HUES6 (cell line): ENCODE data around the gene PDE4D.

Experiments
- H3K27ac ChIP-seq: 2 replicates; pipeline ENCODE4 v1.7.0; 2013; ENCODE audit warnings: low read depth, mild to moderate bottlenecking, low read length, inconsistent platforms
- H3K27me3 ChIP-seq: 2 replicates; pipeline ENCODE4 v1.6.1; 2013; ENCODE audit warnings: low read length; ENCODE audit not compliant: control insufficient read depth, insufficient read depth
- H3K36me3 ChIP-seq: 2 replicates; pipeline ENCODE4 v1.6.1; 2013; ENCODE audit warnings: low read length; ENCODE audit not compliant: control insufficient read depth, insufficient read depth
- H3K4me1 ChIP-seq: 2 replicates; pipeline ENCODE4 v1.6.1; 2013; ENCODE audit warnings: low read length; ENCODE audit not compliant: control insufficient read depth, insufficient read depth
- H3K4me3 ChIP-seq: 2 replicates; pipeline ENCODE4 v1.5.1; 2013; ENCODE audit warnings: low read depth, low read length
- H3K9ac ChIP-seq: one replicate; pipeline ENCODE4 v1.6.1; 2013; ENCODE audit warnings: mild to moderate bottlenecking, low read length
- H3K9me3 ChIP-seq: 2 replicates; pipeline ENCODE4 v1.6.1; 2013; ENCODE audit warnings: low read depth, low read length; ENCODE audit not compliant: control insufficient read depth, insufficient read depth

The PDE4D gene

DNA sequence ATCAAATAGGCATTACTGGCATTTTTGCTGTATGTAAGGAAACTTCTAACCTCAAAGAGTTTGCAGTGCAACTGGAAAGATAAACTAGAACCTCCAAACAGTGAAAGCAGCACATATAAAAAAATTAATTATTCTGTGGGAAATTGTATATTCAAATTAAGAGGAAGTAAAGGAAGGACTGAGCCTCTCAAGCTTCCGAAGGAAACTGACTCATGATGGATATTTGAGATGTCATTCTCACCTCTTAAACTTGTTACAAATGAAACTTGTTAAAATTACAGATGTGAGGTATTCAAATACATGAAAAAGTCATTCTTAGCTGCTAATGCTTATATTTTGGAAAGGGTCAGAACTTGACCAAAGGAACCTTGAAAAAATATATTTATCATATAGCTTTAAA, 538.7 kb downstream of the PDE4D start:
- no peak overlapping the region for H3K9ac ChIP-seq
- no peak overlapping the region for H3K27ac ChIP-seq
- no peaks in the 10 kb centered on the region for H3K36me3 ChIP-seq
- no peaks in the 10 kb centered on the region for H3K9me3 ChIP-seq
- no peak overlapping the region for H3K4me3 ChIP-seq
- peaks cover 32% of the 10 kb centered on the region for H3K4me1 ChIP-seq
- no peaks in the 10 kb centered on the region for H3K27me3 ChIP-seq

DNA sequence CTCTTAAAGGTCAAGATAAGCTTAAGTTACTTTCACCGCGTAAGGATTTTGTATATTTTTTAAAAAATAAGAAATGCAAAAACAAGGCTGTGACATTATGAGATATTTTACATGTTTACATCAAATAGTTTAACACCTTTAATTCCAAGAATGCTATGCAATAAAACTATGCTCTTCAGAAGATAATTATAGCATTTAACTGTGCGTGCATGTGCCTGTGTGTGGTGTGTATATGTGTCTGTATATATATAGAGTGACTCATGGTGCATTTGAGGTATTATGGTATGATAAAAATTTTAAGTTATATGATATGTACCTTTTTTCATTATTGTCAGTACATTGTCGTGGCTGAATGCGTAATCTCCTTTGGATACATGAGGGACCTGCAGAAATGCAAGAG, 539.3 kb downstream of the PDE4D start:
- H3K9ac ChIP-seq: no peak overlapping the region
- no peak overlapping the region for H3K27ac ChIP-seq
- H3K4me1 ChIP-seq: peaks cover 30% of the 10 kb centered on the region
- no peaks in the 10 kb centered on the region for H3K9me3 ChIP-seq
- no peaks in the 10 kb centered on the region for H3K36me3 ChIP-seq
- H3K27me3 ChIP-seq: no peaks in the 10 kb centered on the region
- no peak overlapping the region for H3K4me3 ChIP-seq

DNA sequence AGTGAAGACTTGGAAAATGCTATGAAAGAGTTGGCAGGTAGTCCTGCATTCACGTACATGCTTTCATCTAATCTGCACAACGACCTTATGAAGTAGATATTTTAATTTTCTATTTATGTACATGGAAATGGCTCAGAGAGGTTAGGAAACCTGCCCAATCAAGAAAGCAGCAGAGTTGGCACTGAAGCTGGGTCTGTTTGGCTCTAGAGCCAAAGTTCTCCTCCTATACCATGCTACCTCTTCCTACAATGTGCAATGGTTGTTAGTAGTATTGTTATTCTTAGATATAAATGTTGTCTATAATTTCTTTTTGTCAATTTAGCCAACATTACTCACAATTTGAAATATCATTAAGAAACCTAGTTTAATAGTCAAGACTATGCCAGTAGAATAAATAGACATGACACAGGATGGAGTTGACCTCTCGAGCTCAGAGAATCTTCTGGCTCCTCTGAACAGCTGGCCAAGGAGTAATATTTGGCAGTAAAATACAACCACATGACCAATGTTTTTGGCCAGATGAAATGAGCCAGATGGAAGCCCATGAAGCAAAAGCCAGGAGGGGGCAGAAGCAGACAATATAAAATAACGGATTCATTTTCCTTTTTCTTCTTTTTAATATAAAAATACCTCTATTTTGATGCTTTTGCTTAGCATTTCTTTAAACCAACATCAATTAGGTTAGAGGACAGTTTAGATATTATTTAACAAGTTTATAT, 542.3 kb downstream of the PDE4D start:
- H3K9ac ChIP-seq: no peak overlapping the region
- no peaks in the 10 kb centered on the region for H3K9me3 ChIP-seq
- no peak overlapping the region for H3K27ac ChIP-seq
- no peak overlapping the region for H3K4me3 ChIP-seq
- peaks cover under 1% of the 10 kb centered on the region; the same call in 1 of the 2 replicates for H3K4me1 ChIP-seq
- H3K27me3 ChIP-seq: no peaks in the 10 kb centered on the region
- H3K36me3 ChIP-seq: no peaks in the 10 kb centered on the region

DNA sequence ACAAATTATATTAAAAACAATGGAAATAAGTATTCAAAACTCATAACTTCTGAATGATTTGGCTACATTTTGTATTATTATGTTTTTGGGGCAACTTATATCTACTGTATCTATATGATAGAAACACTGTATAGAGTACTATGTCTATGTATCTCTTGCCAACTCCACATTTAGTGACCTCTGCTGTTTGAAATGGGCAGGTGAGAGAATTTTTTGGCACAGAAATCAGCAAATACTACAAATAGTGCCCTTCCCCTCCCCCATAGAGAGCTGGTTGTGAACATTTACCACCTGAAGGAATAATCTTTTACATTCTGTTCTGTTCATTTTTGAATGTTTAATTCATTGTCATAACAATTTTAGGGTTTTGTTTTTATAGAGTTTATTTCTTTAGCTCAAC, 545.3 kb downstream of the PDE4D start:
- Histone ChIP-seq H3K36me3 (no peaks in the 10 kb centered on the region), H3K9ac (no peak overlapping the region), H3K9me3 (no peaks in the 10 kb centered on the region), H3K27me3 (no peaks in the 10 kb centered on the region), H3K4me1 (no peaks in the 10 kb centered on the region; the same call in 1 of the 2 replicates), H3K4me3 (no peak overlapping the region), H3K27ac (no peak overlapping the region)

DNA sequence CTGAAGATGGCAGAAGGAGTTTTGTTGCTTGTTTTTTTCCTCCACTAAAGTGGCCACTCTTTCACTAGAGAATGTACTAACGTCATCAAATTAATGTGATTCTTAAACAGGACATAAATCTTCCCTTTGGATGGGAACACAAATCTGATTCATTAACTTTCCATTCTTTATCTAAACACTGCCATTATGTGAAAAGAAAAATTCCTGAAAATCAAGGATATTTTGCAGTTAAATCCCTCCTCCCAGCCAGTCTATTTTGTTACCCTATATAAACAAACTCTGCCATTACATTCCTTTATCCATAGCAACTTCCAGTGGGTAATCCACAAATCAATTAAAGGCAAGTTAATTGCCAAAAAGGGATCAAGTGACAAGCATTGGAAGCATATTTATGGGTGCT, 546.5 kb downstream of the PDE4D start:
- Histone ChIP-seq H3K9ac (no peak overlapping the region), H3K4me1 (no peaks in the 10 kb centered on the region; the same call in 1 of the 2 replicates)

DNA sequence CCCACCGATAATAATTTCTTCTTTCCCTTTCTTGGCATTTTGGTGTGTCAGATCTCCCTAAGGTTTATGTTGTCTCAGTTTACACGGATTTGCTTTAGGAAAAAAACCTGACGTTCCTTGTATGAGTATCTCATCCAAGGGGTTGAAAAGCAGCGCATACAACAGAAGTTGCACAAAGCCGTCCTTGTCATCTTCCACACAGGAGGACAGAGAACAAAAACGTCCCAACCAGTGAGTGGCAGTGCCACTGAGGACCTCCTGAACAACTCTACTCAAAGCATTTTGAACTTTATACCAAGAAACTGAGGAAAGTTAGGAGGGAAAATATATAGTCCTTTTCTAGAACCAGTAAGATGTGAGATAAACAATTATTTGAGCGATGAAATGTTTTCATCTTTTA, 547.0 kb downstream of the PDE4D start:
- H3K4me1 ChIP-seq: no peaks in the 10 kb centered on the region
- H3K27ac ChIP-seq: no peak overlapping the region
- H3K4me3 ChIP-seq: no peak overlapping the region
- H3K36me3 ChIP-seq: no peaks in the 10 kb centered on the region
- H3K27me3 ChIP-seq: no peaks in the 10 kb centered on the region
- H3K9ac ChIP-seq: no peak overlapping the region
- H3K9me3 ChIP-seq: no peaks in the 10 kb centered on the region

More for the DNA sequence above, 546.5 kb downstream of the PDE4D start:
- H3K36me3 ChIP-seq: no peaks in the 10 kb centered on the region
- H3K4me3 ChIP-seq: no peak overlapping the region
- H3K27me3 ChIP-seq: no peaks in the 10 kb centered on the region
- H3K27ac ChIP-seq: no peak overlapping the region
- no peaks in the 10 kb centered on the region for H3K9me3 ChIP-seq

DNA sequence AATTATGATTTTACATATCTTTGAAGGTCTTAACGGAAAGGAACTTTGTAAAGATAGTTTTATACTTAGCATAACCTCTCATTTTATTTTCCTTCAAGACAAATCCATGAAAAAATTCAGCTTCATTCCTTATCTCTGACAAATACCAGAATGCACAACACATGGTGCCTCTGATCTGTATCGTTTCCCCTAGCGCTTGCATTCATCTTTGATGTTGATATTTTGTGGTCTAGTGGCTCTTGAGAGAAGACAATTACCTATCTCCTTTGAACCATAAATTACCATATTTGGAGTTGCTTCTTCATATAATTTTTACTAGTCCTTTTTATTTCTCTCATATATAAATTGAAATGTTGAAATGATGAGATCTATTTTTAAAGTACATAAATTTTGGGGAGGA, 551.3 kb downstream of the PDE4D start:
- no peaks in the 10 kb centered on the region for H3K4me1 ChIP-seq
- H3K27ac ChIP-seq: no peak overlapping the region
- no peaks in the 10 kb centered on the region for H3K27me3 ChIP-seq
- no peak overlapping the region for H3K4me3 ChIP-seq
- no peak overlapping the region for H3K9ac ChIP-seq
- H3K9me3 ChIP-seq: no peaks in the 10 kb centered on the region
- no peaks in the 10 kb centered on the region for H3K36me3 ChIP-seq

DNA sequence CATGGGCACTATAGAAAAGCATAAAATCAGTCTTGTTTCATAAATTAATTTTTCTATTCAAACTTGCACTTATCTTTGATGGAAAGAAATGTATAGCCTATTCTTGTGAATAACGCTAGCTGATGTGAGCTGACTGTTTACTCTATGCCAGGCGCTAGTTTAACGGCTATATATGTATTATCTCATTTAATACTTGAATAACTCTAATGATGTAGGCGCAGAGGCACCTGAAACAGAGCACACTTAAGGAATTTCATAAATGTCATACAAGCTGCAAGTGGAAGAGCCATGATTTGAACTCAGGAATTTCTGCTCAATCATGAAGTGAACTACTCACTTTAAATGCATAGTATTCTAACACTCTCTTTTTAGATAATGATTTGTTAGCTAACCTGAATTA, 551.8 kb downstream of the PDE4D start:
- Histone ChIP-seq H3K4me3 (no peak overlapping the region), H3K9ac (no peak overlapping the region), H3K27ac (no peak overlapping the region), H3K36me3 (no peaks in the 10 kb centered on the region), H3K27me3 (no peaks in the 10 kb centered on the region), H3K9me3 (no peaks in the 10 kb centered on the region), H3K4me1 (no peaks in the 10 kb centered on the region)

DNA sequence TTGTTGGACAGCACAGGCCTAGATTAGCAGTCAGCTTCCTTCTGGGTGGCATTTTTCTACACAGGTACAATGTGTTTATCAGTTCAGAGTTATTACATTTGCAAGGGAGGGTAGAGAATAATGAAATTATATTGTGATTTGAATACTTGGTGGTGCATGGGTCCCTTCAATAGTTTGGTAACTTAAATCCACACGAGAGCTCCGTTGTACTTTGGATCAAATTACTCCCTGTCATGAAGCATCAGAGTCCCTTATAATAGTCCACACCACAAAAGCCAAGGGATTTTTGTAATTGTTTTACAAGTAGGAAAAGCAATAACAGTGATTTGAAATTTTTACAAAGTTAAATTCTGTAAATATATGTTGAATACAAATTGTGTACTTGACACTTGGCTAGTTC, 552.4 kb downstream of the PDE4D start:
- Histone ChIP-seq H3K27me3 (no peaks in the 10 kb centered on the region), H3K27ac (no peak overlapping the region), H3K9ac (no peak overlapping the region), H3K4me1 (no peaks in the 10 kb centered on the region), H3K36me3 (no peaks in the 10 kb centered on the region), H3K9me3 (no peaks in the 10 kb centered on the region), H3K4me3 (no peak overlapping the region)

DNA sequence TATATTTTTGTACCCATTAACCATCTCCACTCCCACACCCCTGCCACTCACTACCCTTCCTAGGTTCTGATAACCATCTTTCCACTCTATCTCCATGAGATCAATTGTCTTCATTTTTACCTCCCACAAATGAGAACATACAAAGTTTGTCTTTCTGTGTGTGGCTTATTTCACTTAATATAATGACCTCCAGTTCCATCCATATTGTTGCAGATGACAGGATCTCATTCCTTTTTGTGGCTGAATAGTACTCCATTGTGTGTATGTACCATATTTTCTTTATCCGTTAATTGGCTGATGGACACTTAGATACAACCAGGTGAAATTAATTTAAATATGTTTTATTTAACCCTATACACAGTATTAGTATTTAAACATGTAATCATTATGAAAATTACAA, 552.9 kb downstream of the PDE4D start:
- H3K9ac ChIP-seq: no peak overlapping the region
- H3K27ac ChIP-seq: no peak overlapping the region
- H3K27me3 ChIP-seq: no peaks in the 10 kb centered on the region
- H3K4me3 ChIP-seq: no peak overlapping the region
- no peaks in the 10 kb centered on the region for H3K36me3 ChIP-seq
- no peaks in the 10 kb centered on the region for H3K4me1 ChIP-seq
- no peaks in the 10 kb centered on the region for H3K9me3 ChIP-seq

DNA sequence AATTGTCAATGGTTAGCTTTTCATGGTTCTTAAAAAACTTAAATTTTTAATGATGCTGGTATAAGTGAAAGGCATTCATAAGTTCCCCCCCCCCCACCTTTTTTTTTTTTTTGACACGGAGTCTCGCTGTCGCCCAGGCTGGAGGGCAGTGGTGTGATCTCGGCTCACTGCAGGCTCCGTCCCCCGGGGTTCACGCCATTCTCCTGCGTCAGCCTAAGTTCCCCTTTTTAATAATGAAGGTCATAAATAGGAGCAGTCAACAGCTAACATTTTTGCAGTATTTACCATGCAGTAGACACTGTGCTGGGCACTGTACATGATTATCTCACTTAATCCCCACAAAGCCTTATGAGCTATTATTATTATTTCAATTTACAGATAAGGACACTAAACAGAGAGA, 556.3 kb downstream of the PDE4D start:
- Histone ChIP-seq H3K4me3 (no peak overlapping the region), H3K36me3 (no peaks in the 10 kb centered on the region), H3K27me3 (no peaks in the 10 kb centered on the region), H3K4me1 (no peaks in the 10 kb centered on the region), H3K9ac (no peak overlapping the region), H3K27ac (no peak overlapping the region), H3K9me3 (no peaks in the 10 kb centered on the region)
